GM19193 (cell line): ENCODE data around the gene U2SURP.

Source experiments
- POLR2A ChIP-seq: IDR thresholded peaks from 4 replicates; pipeline ENCODE4 v1.6.1; 2011; ENCODE audit not compliant: insufficient read depth, insufficient read length; ENCODE audit errors: extremely low read depth

Gene U2SURP

GRCh38 chr3:143081844-143082778, 80.7 kb downstream of the U2SURP start:
- TF ChIP-seq POLR2A = no peak

GRCh38 chr3:143083781-143084180, 82.4 kb downstream of the U2SURP start:
- no peak for TF ChIP-seq POLR2A

- no peak for TF ChIP-seq POLR2A
Measured at GRCh38 chr3:143084856-143085731, 83.7 kb downstream of the U2SURP start.

- TF ChIP-seq POLR2A = no peak
Measured at GRCh38 chr3:143088835-143089234, 87.5 kb downstream of the U2SURP start.

- TF ChIP-seq POLR2A = no peak
Measured at GRCh38 chr3:143089965-143090364, 88.6 kb downstream of the U2SURP start.

- no peak for TF ChIP-seq POLR2A
Measured at GRCh38 chr3:143090486-143090885, 89.1 kb downstream of the U2SURP start.

- TF ChIP-seq POLR2A = no peak
Measured at GRCh38 chr3:143090976-143091837, 89.8 kb downstream of the U2SURP start.

- TF ChIP-seq POLR2A = no peak
Measured at GRCh38 chr3:143092191-143092590, 90.8 kb downstream of the U2SURP start.

- TF ChIP-seq POLR2A = no peak
Measured at GRCh38 chr3:143095813-143096212, 94.4 kb downstream of the U2SURP start.

GRCh38 chr3:143098032-143098764, 96.8 kb downstream of the U2SURP start:
- no peak for TF ChIP-seq POLR2A

GRCh38 chr3:143099210-143099609, 97.8 kb downstream of the U2SURP start:
- TF ChIP-seq POLR2A = no peak

GRCh38 chr3:143099690-143100089, 98.3 kb downstream of the U2SURP start:
- TF ChIP-seq POLR2A = no peak

GRCh38 chr3:143100451-143100850, 99.1 kb downstream of the U2SURP start:
- TF ChIP-seq POLR2A = no peak
